Keratinocyte (primary cell): Measurements from ENCODE around the gene PCTP. TPM values are rescaled to one million over a fixed set of nuclear protein-coding genes. Genes with fewer than 3 reads are reported as not detected.

Source experiments
- DNase-seq: peaks from one replicate; pipeline ENCODE4 v3.0.0-alpha.2; 2011; ENCODE audit warnings: low read depth, missing footprints, low spot score
- FAIRE-seq: peaks from 2 replicates; lab custom pipeline; 2011; peaks lifted over from hg19 to GRCh38; lab: Jason Lieb, UNC
- H2AFZ ChIP-seq: 2 replicates; pipeline ENCODE4 v1.6.0; 2012; ENCODE audit warnings: low read length, control low read depth, inconsistent platforms; ENCODE audit not compliant: control insufficient read depth
- H3K27ac ChIP-seq: 2 replicates; pipeline ENCODE4 v1.5.1; 2011; ENCODE audit warnings: low read length; ENCODE audit not compliant: control insufficient read depth, insufficient read depth
- H3K27me3 ChIP-seq: 3 replicates; pipeline ENCODE4 v1.6.0; 2011; ENCODE audit warnings: low read length; ENCODE audit not compliant: control insufficient read depth, insufficient read depth; ENCODE audit errors: extremely low read depth
- H3K36me3 ChIP-seq, 2 experiments: 2 replicates in 1 of 2; 3 replicates in 1 of 2; pipeline ENCODE4 v1.5.1; 2011; ENCODE audit warnings: low read length in 2 of 2, mild to moderate bottlenecking in 1 of 2; ENCODE audit not compliant: control insufficient read depth in 2 of 2, insufficient read depth in 2 of 2; ENCODE audit errors: extremely low read depth in 1 of 2
- H3K4me1 ChIP-seq: 3 replicates; pipeline ENCODE4 v1.5.1; 2011; ENCODE audit warnings: low read length; ENCODE audit not compliant: control insufficient read depth, insufficient read depth; ENCODE audit errors: extremely low read depth
- H3K4me2 ChIP-seq: 3 replicates; pipeline ENCODE4 v1.6.0; 2011; ENCODE audit warnings: low read depth, low read length; ENCODE audit not compliant: control insufficient read depth, insufficient read depth; ENCODE audit errors: extremely low read depth
- H3K4me3 ChIP-seq, 3 experiments: fragments of 200-600 bp in 1 of 3; sonication (generic) in 1 of 3; 2 replicates in 2 of 3; 3 replicates in 1 of 3; pipeline ENCODE4 v1.5.1; 2011 to 2016; ENCODE audit warnings: low read length in 3 of 3, mild to moderate bottlenecking in 3 of 3, control low read depth in 2 of 3, inconsistent platforms in 1 of 3, low read depth in 1 of 3, mixed read lengths in 1 of 3, mixed run types in 1 of 3, moderate library complexity in 1 of 3; ENCODE audit not compliant: control insufficient read depth in 2 of 3, insufficient read depth in 2 of 3; ENCODE audit errors: extremely low read depth in 1 of 3
- H3K79me2 ChIP-seq: 2 replicates; pipeline ENCODE4 v1.6.0; 2012; ENCODE audit warnings: low read length; ENCODE audit not compliant: control insufficient read depth, insufficient read depth
- H3K9ac ChIP-seq: 3 replicates; pipeline ENCODE4 v1.6.0; 2011; ENCODE audit warnings: low read length; ENCODE audit not compliant: control insufficient read depth, insufficient read depth; ENCODE audit errors: extremely low read depth
- H3K9me1 ChIP-seq: 3 replicates; pipeline ENCODE4 v1.6.0; 2011; ENCODE audit warnings: low read length; ENCODE audit not compliant: control insufficient read depth, insufficient read depth; ENCODE audit errors: extremely low read depth
- H3K9me3 ChIP-seq: 2 replicates; pipeline ENCODE4 v1.5.1; 2012; ENCODE audit warnings: low read depth, low read length; ENCODE audit not compliant: control insufficient read depth
- H4K20me1 ChIP-seq: 3 replicates; pipeline ENCODE4 v1.6.0; 2011; ENCODE audit warnings: low read length; ENCODE audit not compliant: control insufficient read depth, insufficient read depth; ENCODE audit errors: extremely low read depth
- CTCF ChIP-seq, 3 experiments: IDR thresholded peaks in 1 of 3; conservative IDR thresholded peaks in 1 of 3; optimal IDR thresholded peaks in 1 of 3; 2 replicates in 2 of 3; 3 replicates in 1 of 3; pipeline versions ENCODE3 to v1.5.1; 2011; ENCODE audit warnings: low read length in 3 of 3, mild to moderate bottlenecking in 3 of 3, moderate library complexity in 2 of 3, control low read depth in 1 of 3, inconsistent platforms in 1 of 3; ENCODE audit not compliant: insufficient read depth in 2 of 3; ENCODE audit errors: extremely low read depth in 1 of 3
- EZH2 ChIP-seq: IDR thresholded peaks from one replicate; pipeline ENCODE4 v1.6.1; 2012; ENCODE audit warnings: inconsistent platforms, mild to moderate bottlenecking, low read length, moderate library complexity
- dilution Hi-C: fragments of 300-500 bp; cut with MboI; formaldehyde crosslinking; loops from one replicate; pipeline ENCODE4 v1.7.0; 2020; ENCODE audit warnings: low sequenced_read_pairs; ENCODE audit not compliant: extremely low pct_ligation_motif_present
- polyA plus RNA-seq, 5 experiments: library from polyadenylated mRNA; depleted of rRNA in 3 of 5; stranded (reverse) in 3 of 5; stranded (forward) in 1 of 5; unstranded in 1 of 5; fragments of >200 nt; gene quantifications; 1 replicate in 1 of 5; 2 replicates in 3 of 5; 3 replicates in 1 of 5; pipeline versions ENCODE4 v1.2.1 to v1.2.3, GENCODE V29; 2011 to 2012; ENCODE audit warnings: missing spikeins in 2 of 5, low read depth in 1 of 5, low replicate concordance in 1 of 5

PCTP gene
- polyA plus RNA-seq, 1 donor (not counting 4 experiments of a cell fraction or from before 2014, with no cell fraction given), result 29.5 TPM

- Histone ChIP-seq H3K4me1 (no peaks in the 10 kb centered on the region), H3K79me2 (no peaks in the 10 kb centered on the region), H3K27me3 (no peaks in the 10 kb centered on the region), H4K20me1 (no peaks in the 10 kb centered on the region), H3K4me2 (no peak overlapping the region), H3K9ac (no peak overlapping the region), H3K4me3 (no peak overlapping the region), H3K9me1 (no peaks in the 10 kb centered on the region), H3K9me3 (no peaks in the 10 kb centered on the region), H3K27ac (no peak overlapping the region), H3K36me3 (peaks cover 0 to 1% of the 10 kb centered on the region in 2 experiments), H2AFZ (no peak overlapping the region)
- dilution Hi-C loops, result no loop called here
- DNase-seq, result no peak
- FAIRE-seq, result no peak
- TF ChIP-seq EZH2, result no peak
Measured at GRCh38 chr17:55763856-55764255, 13.0 kb downstream of the PCTP start.

DNA sequence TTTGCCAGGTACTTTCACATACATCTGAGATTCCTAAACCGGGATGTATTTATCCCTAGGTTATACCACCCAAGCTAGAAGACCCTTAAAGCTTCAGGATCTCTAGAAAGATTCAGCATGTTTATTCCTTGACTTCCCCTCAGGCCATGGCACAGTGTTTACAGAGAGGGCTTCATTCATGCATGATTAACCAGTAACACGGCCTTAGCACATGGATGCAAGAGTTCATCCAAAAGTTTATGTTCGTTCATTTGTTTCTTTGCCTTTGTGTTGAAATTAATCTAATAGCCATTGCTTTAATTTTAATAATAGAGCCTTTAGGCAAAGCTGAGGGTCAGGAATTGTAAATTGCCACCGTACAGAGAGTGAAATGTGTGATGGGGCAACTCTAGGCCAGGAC, 13.8 kb downstream of the PCTP start:
- H3K36me3 ChIP-seq, result no peaks in the 10 kb centered on the region
- H3K27me3 ChIP-seq, result no peaks in the 10 kb centered on the region
- no peaks in the 10 kb centered on the region for H4K20me1 ChIP-seq
- H2AFZ ChIP-seq, result no peak overlapping the region
- no peaks in the 10 kb centered on the region for H3K9me3 ChIP-seq
- no peak for FAIRE-seq
- DNase-seq, result no peak
- H3K9ac ChIP-seq, result no peak overlapping the region
- no peak overlapping the region for H3K4me2 ChIP-seq
- no peaks in the 10 kb centered on the region for H3K79me2 ChIP-seq
- TF ChIP-seq EZH2 (no peak), CTCF (optimal IDR thresholded peaks at IDR 0.05 in 1 of 3, IDR thresholded peaks at IDR 0.05 in 1 of 3, conservative IDR thresholded peaks at IDR 0.05 in 1 of 3; ENCODE audit: extremely low read depth in 1 of 3, insufficient read depth in 2 of 3, low read length in 3 of 3) (no peak)
- no peak overlapping the region for H3K4me3 ChIP-seq
- dilution Hi-C loops, result no loop called here
- H3K4me1 ChIP-seq, result peaks cover 3% of the 10 kb centered on the region
- no peaks in the 10 kb centered on the region for H3K9me1 ChIP-seq
- no peak overlapping the region for H3K27ac ChIP-seq

DNA sequence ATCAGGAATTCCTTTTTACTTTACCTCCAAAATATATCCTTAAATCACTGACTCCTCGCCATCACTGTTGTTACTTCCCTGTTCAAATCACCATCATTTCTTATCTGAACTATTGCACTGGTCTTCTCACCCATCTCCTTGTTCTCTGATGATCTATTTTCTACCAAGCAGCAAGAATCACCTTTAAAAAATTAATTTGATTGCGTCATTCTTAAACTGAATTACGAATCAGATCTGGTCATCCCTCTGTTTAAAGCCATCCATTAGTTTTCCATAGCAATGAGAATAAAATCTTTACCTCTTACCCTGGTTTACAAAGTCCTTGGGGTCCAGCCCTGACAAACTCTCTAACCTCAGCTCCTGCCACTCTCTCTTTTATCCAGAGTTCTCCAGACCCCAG, 14.6 kb downstream of the PCTP start:
- Histone ChIP-seq H3K9me1 (no peaks in the 10 kb centered on the region), H3K4me3 (no peak overlapping the region), H3K79me2 (no peaks in the 10 kb centered on the region), H3K4me1 (peaks cover 10% of the 10 kb centered on the region), H3K27me3 (no peaks in the 10 kb centered on the region), H3K9ac (no peak overlapping the region), H3K27ac (no peak overlapping the region), H3K4me2 (no peak overlapping the region), H3K9me3 (no peaks in the 10 kb centered on the region), H2AFZ (no peak overlapping the region), H3K36me3 (no peaks in the 10 kb centered on the region), H4K20me1 (no peaks in the 10 kb centered on the region)
- no peak for FAIRE-seq
- TF ChIP-seq CTCF (optimal IDR thresholded peaks at IDR 0.05 in 1 of 3, IDR thresholded peaks at IDR 0.05 in 1 of 3, conservative IDR thresholded peaks at IDR 0.05 in 1 of 3; ENCODE audit: extremely low read depth in 1 of 3, insufficient read depth in 2 of 3, low read length in 3 of 3), result no peak
- no peak for TF ChIP-seq EZH2
- DNase-seq, result no peak
- dilution Hi-C loops, result no loop called here
